ENCODE measurements around the gene ESYT3.
A peak's percentile ranks its signal among the peaks of the same experiment; 100 is the strongest.

ESYT3 gene, protein sequence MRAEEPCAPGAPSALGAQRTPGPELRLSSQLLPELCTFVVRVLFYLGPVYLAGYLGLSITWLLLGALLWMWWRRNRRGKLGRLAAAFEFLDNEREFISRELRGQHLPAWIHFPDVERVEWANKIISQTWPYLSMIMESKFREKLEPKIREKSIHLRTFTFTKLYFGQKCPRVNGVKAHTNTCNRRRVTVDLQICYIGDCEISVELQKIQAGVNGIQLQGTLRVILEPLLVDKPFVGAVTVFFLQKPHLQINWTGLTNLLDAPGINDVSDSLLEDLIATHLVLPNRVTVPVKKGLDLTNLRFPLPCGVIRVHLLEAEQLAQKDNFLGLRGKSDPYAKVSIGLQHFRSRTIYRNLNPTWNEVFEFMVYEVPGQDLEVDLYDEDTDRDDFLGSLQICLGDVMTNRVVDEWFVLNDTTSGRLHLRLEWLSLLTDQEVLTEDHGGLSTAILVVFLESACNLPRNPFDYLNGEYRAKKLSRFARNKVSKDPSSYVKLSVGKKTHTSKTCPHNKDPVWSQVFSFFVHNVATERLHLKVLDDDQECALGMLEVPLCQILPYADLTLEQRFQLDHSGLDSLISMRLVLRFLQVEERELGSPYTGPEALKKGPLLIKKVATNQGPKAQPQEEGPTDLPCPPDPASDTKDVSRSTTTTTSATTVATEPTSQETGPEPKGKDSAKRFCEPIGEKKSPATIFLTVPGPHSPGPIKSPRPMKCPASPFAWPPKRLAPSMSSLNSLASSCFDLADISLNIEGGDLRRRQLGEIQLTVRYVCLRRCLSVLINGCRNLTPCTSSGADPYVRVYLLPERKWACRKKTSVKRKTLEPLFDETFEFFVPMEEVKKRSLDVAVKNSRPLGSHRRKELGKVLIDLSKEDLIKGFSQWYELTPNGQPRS

GRCh38 chr3:138434276-138434874, at the start of gene ESYT3:
TSS of gene ESYT3 (plus strand) at chr3:138434616. CDS start at chr3:138434799, 183 bp downstream.
- peak in 1 of 2 experiments; percentile 70 for DNase-seq

DNA sequence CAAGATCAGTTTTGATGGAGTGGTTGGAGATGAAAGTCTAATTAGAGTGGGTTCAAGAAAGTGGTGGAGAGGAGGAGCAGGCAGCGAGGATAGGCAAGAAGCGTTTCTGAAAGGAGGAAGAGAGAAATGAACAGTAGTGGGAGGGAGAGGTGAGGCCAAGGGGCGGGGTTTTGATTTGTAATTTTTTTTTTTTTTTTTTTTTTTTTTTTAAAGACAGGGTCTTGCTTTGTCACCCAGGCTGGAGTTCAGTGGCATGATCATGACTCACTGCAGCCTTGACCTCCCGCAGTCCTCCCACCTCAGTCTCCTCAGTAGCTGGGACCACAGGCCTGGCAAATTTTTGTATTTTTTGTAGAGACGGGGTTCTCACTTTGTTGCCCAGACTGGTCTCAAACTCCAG, 49.4 kb upstream of the ESYT3 start:
- DNase-seq: no peak

DNA sequence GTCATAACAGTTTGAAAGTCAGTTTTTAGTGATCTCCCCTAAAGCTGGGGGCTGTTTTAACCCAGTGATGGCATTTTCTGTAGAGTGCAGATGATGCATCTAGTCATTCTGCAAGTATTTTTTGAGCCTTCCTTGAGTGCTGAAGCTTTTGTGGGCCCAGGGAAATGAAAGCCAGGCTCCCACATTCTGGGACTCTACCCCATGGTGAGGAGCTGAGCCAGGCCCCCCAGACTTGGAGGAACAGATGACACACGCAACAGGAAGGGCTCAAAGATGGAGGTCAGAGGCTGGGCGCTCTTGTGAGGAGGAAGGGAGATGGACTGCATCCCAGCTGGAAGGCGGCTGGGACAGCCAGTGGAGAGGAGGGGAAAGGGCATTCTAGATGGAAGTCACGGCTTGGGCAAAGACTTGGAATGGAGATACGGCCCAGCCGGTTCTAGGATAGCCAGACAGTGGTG, 45.2 kb upstream of the ESYT3 start:
- DNase-seq: no peak

DNA sequence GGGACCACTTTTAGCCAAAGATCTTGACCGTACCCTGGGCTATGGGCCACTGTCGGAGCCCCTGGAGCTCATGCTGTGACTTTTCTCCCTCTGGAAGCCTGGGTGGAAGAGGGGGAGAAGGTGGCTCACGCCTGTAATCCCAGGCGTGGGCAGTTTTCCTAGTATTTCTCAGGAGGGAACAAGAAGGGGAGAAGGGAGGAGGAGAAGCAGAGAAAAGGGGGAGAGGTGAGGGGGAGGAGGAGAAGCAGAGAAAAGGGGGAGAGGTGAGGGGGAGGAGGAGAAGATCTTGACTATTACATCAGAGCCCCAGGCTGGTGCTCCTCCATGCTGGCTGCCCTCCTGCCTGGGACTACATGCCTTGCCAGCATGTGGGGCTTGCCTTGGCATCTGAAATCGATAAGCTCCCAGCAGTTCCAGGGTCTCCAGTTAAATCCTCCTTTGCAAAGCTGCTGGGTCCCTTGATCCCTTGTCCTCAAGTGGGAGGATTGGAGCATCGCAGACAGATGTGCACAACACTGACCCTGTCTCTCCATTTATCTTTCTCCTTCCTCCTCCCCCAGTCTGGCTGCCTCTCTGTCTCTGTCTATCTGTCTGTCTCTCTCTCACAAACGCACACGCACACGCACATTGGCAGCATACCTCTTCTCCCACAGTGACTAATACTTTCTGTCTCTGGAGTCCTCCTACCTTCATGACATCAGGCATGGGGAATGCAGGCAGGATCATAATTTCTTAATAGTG, 44.4 kb upstream of the ESYT3 start:
- DNase-seq: peak in 1 of 2 experiments; percentile 6

DNA sequence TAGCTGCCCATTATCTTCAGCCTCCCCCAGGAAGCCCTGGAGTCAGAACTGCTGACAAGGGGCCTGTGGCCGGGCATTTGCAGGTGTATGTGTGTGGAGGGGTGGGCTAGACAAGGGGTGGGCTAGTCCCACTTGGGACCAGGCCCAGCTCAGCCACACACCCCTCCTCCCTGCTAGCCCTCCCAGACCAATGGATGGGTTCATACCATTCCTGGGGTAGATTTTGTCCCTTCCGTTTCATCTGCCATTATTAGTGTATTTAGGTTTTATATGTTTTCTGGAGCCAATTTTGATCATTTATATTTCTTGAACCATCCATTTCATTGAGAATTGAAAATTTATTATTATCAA, 43.9 kb upstream of the ESYT3 start:
- no peak for DNase-seq

- no peak for DNase-seq
Measured at GRCh38 chr3:138394156-138394555, 40.3 kb upstream of the ESYT3 start.

DNA sequence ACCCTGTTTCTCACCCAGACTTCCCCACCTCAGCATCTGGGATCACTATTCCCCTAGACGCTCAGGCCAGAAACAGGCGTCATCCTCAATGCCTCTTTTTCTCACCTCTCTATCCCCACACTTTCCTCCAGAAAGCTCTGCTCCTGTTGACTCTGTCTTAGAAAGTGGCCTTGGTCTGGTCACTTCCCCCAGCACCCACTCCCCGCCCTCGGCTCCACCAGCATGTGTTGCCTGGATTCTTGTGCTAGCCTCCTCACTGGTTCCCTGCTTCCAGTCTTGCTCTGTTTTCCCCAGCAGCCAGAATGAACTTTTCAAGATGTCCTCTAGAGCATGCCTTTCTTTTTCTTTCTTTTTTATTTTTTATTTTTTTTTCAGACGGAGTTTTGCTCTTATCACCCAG, 39.7 kb upstream of the ESYT3 start:
- no peak for DNase-seq

DNA sequence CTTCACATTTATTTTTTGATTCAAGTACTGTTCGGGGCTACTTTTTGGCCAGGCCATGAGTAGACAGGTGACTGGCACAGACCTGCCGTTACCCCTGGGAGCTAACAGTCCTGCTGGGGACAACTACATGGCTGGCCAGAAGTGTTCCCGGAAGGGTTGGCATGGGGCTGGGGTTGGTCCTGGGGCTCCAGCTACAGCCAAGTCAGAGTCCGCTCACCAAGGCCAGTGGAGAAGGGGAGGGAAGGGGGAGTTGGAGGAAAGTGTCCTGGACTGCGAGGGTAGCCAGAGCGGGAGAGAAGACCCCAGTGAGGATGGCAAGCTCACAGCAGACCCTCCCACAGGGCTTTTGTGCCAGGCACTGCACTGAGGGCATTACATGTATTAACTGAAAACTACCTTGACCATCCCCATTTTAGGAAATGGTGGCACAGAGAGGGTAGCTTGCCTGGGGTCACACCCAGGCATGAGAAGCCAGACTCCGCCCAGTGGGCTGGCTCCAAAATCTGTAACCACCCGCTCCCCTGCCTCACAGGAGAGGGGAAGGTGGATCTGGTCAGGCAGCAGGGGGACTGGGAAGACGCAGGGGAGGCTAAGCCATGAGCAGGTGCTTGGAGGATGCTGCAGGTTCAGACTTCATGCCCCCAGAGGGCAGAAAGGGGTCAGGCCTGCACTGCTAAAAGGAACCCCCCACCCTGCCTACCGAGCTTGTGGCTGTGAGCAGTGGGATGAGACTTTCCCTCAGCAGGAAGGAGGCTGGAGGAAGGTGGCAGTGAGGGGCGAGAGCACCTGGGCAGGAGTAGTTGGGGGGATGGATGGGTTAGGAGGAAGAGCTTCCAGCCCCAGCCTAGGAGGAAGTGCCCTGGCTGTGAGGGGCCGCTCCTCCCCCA, 38.3 kb upstream of the ESYT3 start:
- no peak for DNase-seq

DNA sequence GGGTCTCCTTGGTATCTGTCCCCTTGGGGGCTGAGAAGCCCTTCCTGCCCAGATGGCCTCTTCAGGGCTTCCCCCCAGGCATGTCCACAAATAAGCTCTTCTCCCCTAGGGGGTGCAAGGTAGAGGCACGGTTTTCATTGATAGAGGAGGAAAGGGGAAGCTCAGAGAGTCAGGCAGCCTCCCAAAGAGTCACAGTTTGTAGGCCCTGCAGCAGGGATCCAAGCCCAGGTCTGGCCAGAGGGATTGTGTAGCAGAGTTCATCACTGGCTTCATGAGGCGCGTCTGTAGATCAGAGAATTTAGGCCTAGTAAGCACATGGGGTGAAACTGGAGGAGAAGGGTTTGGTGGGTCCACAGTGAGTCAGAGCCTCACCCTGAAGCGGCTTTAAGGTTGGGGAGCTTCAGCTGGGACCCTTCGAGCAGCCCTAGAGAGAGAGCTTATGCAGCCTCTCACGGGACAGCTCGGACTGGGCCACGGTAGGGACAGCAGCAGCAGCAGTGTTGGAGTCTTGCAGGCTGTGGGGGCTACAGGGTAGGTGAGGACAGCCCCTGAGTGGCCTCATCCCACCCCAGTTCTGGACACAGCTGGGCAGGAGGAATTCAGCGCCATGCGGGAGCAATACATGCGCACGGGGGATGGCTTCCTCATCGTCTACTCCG, 37.5 kb upstream of the ESYT3 start:
- DNase-seq: no peak

DNA sequence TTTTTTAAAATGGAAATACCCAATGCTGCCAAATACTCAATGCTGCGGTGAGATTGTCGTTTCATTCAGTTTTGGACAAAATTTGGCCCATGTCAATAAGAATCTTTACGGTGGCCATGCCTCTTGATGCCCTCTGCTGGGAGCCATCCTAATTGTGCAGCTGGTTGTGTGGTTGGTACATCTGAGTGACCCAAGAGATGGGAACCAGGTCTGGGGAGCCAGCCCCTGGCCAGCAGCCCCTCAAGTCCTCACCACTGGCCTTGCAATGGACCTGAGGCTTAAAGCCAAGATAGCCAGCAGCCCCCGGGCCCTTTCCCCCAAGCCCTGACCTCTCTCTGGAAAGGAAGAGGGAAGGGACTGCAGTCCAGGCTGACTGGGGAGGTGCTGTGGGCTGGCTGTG, 36.4 kb upstream of the ESYT3 start:
- DNase-seq: no peak

DNA sequence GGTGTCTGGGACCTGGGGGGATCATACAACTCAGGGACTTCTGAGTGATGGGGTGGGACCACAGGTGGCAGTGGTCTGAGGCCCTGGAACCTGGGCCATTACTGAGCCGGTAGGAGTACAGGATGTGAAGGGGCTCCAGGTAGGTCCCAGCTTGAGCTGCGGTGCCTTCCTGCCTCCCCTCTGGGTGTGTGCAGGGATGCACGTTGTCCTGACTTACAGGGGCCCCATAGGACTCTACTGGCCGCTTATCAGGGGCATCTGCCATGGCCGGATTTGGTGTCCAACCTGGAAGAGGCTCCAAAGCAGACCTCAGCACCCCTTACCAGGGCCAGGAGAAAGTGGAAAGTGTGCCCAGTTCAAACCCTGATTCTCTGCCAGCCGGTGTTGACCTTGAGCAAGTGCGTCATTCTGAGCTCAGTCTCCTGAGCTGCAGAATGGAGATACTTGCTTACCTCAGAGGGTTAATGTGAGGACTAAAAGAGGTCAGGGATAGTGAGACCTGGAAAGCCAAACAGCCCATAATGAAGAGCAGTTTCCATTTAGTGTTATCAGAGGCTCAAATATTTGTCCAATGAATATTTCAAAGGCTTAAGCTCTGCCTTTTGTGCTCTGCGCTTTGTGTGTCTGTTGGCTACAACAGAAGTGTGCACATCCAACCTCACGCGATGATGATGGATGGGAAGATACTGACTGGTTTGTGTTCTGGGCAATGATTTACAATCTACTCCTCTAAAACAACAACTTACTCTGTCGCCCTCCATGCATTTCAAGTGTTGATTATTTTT, 35.4 kb upstream of the ESYT3 start:
- no peak for DNase-seq

DNA sequence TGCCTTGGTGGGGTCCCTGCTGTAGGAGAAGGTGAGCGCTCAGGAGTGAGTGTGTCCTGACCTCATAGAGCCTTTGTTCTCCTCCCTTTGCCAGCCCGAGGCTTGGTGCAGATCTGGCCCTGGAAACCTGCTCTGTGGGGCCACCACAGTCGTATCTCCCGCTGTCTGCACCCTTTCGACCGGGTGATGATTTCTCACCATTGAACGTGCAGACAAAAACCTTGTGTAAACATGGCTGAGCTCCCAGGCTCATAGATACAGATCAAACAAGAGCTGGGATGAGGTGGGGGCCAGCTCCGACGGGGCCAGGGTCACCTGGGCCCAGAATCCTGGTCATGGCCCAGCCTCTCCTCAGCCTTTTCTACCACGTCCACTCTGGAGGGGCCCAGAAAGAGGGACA, 34.6 kb upstream of the ESYT3 start:
- DNase-seq: no peak

DNA sequence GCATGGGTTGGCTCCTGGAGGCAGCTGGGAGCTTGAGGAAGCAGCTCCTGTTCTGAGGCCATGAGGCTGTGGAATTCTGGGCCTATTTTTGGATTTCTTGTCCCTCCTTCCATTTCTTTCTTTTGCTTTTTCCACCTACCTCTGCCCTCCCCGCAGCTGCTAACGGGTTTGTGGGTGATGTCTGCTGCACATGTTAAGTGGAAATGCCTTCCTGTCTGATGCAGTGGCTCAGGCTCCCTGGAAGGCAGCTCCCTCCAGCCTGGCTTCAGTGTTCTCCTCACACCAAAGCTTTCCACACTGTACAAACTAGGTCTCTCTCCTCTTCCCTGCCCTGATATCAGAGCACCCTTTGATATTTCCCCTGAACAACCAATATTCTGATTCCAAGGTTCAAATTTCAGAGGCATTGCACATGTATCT, 33.8 kb upstream of the ESYT3 start:
- no peak for DNase-seq

DNA sequence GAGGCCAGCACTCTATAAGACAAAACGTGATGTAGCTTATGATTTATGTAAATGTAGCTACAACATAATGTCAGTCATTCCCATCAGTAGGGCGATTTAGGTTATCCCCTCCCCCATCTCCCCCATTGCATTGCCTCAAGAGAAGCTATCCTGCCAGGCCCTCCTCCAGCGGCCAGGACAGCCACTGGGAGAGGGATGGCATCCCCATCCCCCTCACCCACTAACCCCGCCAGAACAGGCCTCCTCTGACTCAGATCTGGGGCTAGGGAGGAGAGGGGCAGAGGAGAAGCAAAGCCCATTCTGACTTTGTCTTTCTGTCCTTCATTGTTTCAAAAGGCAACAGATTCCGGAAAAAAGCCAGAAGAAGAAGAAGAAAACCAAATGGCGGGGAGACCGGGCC, 32.6 kb upstream of the ESYT3 start:
- no peak for DNase-seq

DNA sequence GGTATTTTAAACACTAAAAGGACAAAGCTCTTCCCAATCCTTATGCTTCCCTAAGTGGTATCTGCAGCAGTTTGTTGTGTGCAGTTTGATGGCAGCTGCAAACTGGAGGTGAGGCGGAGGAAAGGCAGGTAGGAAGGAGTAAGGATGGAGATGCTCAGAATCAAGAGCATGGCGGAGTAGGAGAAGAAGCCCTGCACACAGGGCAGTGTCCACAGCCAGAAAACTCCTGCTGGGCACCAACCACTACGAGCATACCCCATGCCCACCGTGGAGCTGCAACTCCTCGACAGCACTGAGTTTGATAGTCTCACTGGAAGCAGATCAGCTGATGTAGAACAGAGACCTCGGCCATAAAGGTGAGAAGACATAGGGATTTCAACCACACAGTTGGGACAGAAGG, 30.3 kb upstream of the ESYT3 start:
- DNase-seq: no peak

DNA sequence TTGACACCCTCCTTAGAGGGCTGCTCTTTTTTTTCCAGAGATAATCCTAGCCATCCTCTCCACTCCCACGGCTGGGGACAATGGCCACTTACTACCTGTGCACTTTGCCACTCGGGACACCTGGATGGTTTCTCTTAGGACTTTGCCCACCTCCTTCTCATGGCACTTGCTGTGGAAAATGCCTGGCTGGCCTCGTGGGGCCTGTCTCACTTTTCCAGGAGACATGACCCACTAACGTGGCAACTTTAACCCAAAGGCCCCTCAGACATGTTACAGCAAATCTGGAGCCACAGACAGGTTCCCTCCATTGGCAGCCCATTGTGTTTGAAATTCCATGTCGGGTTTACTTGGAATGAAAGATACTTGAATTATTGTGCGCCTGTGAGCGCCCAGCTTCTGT, 29.4 kb upstream of the ESYT3 start:
- no peak for DNase-seq

GRCh38 chr3:138405486-138405885, 28.9 kb upstream of the ESYT3 start:
- DNase-seq: no peak

GRCh38 chr3:138406606-138407005, 27.8 kb upstream of the ESYT3 start:
- no peak for DNase-seq

DNA sequence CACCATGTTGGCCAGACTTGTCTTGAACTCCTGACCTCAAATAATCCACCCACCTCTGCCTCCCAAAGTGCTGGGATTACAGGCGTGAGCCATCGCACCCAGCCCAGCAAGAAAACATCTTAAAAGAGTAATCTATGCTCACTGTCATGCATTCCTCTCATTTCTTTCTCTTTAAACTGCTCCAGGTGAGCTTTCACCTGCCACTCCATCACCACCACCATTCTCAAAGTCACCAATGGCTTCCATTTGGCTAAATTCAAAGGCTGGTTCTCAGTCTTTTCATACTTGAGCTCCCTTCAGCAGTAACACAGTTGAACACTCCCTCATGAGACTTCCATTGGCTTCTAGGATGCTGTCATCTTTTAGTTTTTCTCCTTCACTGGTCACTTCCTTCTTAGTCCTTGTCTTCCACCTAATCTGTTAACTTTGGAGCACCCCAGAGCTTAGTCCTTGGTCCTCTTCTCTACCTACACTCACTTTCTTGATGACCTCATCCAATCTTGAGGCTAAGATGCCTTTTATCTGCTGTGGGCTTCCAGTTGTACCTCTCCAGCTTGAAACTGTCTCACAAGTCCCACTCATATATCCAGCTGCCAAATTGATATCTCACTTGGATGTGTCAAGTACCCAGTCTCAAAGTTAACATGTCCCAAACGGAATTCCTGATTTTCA, 27.0 kb upstream of the ESYT3 start:
- no peak for DNase-seq

All from NCI-H446 (cell line).